ENCODE data around the gene DCDC2C.

- no peak for TF ChIP-seq POLR2AphosphoS5 (IDR thresholded peaks at IDR 0.05; ENCODE audit: low read depth, low read length)
- TF ChIP-seq TAF1 (IDR thresholded peaks at IDR 0.05; ENCODE audit: borderline replicate concordance, low read depth, low read length) = no peak
Measured at GRCh38 chr2:3895021-3895420, 191.6 kb downstream of the DCDC2C start.

Data from GM12892 (cell line).